Adipose tissue (tissue), 3 donors: ENCODE data around the gene CAND2. TPM values are rescaled to one million over a fixed set of nuclear protein-coding genes. Genes with fewer than 3 reads are reported as not detected.
"Not testable (repeated sequence)": the region's sequence is repeated elsewhere in the genome, so short reads cannot be mapped to it uniquely, and the experiment has no call there.

ENCODE experiments used
- H3K27ac ChIP-seq: one replicate; pipeline ENCODE4 v1.5.1; 2013; ENCODE audit warnings: low read depth, low read length
- WGBS, 3 donors: extraction: QIAGEN DNeasy Blood & Tissue Kit; methylation state at CpG; one replicate each; pipeline ENCODE4 v1.1.7; 2013; 5-methylcytosine and 5-hydroxymethylcytosine counted together
- polyA plus RNA-seq, 3 donors: library from polyadenylated mRNA; stranded (reverse); fragments of 200-250 nt; gene quantifications; one replicate each; pipeline ENCODE4 v1.2.3, GENCODE V29; 2013
- donor health status: healthy with polysubstance abuse.
- donor health status: Bipolar disorder and iron deficiency.
- donor health status: healthy.

The CAND2 gene
- polyA plus RNA-seq, 3 donors: 0.79 to 2.0 (median 1.1) TPM

DNA sequence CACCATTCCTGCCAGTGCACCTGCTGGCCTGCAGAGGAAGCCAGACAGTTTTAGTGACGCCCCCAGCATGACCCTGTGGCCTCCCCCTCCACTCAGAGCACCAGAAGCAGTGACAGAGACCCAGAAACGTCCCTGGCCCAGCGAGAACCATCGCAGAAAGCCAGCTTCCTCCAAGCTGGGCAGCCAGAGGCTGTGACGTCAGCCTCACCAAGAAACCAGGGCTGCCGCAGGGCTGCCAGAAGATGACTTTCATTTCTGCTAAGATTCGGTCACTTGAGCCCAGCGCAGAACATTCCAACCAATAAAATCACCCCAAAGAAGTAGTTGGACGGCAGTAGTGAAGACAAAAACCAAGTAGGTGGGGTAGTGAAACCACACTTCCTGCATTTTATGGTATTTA lies 74.5 kb downstream of the CAND2 start:
- no peak overlapping the region for H3K27ac ChIP-seq
- 43 to 70% (median 56%) methylated on average over 9 of the region's 9 CpGs for WGBS, 3 donors

DNA sequence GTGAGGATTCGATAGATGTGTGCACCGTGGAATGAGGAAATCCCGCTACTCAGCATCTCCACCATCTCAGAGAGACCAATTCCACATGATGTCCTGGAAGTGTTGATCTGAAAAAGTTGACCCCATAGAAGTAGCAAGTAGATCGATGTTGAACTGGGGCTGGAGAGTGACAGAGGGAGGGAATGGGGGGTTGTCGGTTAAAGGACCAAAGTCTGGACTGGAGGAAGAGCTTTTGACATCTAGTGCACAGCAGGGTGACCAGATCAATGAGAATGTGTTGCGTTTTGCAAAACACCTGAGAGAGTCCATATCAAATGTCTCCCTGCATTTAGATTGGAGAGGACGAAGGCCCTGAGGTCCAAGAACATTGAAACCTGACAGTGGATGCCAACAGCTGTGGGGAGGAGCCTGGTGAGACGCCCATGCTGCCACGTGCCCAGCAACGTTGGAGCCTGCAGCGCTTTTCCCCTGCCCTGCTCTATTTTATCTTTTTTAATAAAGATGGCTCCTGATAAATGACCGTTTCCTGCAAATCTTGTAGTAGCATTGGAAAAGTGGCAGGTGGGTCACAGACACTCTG lies 75.0 kb downstream of the CAND2 start:
- no peak overlapping the region for H3K27ac ChIP-seq
- WGBS, 3 donors: 75 to 82% (median 81%) methylated on average over 12 of the region's 12 CpGs

DNA sequence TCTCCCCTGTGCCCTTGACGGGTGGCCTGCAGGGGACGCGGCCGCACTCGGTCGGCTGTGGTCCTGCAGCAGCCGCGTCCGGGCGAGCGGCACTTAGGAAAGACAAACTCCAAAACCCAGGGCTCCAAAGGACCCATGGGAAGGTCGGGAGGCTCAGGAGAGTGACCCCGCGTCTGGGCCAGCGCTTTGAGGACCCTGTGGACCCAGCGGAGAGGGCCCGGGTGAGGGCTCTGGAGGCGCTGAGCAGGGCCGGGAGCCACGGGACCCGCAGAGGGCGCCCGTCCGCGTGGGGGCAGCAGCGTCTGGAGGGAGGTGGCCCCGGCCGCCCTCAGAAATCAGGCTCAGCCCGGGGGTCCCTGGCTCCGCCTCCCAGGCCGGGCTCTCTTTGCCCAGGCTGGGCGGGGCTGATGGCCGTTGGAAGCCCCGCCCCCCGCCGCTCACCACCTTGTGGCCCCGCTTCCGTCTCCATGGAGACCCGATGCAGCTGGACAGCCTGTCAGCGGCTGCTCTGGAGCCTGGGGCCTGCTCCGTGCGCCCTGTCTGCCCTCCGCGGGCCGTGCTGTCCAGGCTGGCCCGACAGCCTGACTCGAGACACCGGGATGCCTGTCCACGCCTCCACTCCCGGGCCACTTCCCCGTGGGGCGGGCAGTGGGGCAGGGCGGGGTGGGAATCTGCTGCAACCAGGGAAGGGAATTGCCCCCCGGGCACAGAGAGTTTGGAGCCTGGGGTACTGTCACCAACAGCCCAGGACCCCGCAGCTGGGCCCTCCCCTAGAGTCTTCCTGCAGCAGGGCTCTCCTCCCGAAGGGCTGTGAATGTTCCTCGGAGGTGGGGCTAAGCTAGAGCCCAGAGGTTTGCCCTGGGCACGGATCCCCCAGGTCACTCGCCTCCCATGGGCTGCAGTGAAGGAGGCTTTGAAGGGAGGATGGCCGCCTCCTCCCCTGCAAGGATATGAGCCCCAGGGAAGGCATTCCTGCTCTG lies 79.7 kb downstream of the CAND2 start:
- 25 to 29% (median 28%) methylated on average over 41 to 60 of the region's 60 CpGs for WGBS, 3 donors
- H3K27ac ChIP-seq: no peak overlapping the region

DNA sequence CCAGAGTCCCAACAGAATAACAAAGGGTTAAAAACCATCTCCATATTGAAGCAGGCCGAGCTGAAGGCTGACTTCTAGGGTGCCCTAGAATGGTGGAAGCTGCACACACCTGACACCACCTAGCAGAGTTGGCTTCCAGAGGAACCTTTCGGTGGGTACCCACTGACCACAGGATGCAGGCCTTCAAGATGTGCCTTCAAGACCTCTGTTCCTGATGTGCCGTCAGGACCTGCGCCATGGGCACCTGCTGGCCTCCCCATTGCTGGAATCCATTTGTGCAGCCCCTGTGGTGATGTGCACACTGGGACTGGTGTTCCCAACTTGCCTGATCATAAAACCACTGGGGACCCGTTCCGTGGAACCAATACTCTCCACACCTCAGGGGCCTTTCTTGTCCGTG lies 80.6 kb downstream of the CAND2 start:
- H3K27ac ChIP-seq: no peak overlapping the region
- WGBS, 3 donors: 91 to 95% (median 94%) methylated on average over 7 of the region's 7 CpGs

DNA sequence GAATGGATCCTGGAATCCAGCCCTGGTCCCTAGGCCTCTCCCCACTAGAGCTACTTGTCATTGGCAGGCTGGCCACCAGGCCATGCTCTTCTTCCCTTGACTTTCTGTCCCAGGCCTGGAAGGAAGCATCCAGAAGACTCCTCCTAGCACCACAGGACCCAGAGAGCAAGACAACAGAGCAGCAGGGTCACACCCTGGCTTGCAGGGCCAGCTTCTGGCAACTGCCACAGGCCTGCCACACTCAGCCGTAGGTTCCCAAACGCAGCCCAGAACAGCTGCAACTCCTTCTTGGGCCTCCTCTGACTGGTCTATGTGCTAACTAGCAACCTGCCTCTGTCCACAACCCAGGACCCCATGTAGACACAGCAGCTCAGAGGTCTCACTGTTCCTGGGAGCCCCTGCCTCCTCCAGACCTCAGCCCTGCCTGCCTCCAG lies 81.7 kb downstream of the CAND2 start:
- 55 to 86% (median 78%) methylated on average over 2 of the region's 2 CpGs for WGBS, 3 donors
- no peak overlapping the region for H3K27ac ChIP-seq

DNA sequence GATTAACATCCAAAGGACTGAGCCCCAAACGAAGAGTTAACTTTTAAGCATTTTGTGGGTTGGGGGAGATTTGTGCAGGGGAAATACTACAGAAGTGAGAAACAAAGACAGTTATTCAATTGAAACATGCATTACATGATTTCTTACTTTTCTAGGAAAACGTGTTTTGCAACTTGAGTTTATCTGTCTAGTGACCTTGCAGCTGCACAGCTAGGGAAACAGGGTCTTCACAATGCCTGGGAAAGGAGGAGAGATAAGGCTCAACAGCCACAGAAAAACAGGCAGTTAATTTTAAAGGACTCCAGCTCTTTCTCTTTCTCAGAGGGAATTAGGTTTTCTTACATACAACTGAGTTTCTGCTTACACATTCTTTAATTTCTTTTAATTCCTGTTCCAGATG lies 82.3 kb downstream of the CAND2 start:
- H3K27ac ChIP-seq: not testable (repeated sequence)
- WGBS, 3 donors: 38 to 70% (median 62%) methylated on average over 2 of the region's 2 CpGs

DNA sequence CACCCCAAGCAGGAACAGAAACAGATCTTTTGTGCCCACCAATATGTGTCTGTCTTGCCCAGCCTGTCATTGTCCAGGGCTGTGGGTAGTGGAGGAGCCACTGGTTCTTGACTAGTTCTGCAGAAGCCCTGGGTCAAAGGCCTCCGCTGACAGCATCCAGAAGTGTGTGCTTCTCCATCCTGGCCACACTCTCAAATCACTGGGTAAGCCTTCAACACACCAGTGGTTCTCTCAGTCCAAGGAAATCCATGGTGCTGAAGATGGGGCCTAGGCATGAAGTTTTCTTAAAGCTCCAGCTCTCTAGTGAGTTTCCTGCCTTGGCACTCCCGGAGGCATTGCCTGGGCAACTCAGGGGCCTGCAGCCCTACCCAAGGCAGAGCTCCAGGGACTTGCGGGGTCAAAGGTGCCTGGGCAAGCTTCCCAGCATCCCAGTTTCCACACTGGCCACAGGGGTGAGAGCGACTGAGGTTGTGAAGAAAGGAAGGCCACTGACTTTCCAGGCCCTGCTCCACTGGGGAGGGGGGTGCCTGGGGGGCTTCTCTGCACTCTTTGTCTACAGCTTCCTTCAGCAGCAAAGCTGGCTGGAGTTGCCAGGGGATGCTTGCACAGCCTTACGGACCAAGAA lies 82.8 kb downstream of the CAND2 start:
- no peak overlapping the region for H3K27ac ChIP-seq
- 86 to 92% (median 92%) methylated on average over 5 of the region's 5 CpGs for WGBS, 3 donors

DNA sequence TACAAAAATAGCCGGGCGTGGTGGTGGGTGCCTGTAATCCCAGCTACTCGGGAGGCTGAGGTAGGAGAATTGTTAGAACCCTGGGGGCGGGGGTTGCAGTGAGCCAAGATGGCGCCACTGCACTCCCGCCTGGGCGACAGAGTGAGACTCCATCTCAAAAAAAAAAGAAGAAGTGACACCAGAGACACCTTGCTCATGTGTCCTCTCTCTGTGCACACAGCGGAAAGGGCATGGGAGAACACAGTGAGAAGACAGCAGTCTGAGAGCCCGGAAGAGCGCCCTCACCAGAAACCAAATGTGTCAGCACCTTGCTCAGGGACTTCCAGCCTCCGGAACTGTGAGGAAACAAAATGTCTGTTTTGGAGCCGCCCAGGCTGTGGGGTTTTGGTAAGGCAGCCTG lies 85.4 kb downstream of the CAND2 start:
- H3K27ac ChIP-seq: not testable (repeated sequence)
- WGBS, 3 donors: 94 to 97% (median 96%) methylated on average over 12 of the region's 12 CpGs

DNA sequence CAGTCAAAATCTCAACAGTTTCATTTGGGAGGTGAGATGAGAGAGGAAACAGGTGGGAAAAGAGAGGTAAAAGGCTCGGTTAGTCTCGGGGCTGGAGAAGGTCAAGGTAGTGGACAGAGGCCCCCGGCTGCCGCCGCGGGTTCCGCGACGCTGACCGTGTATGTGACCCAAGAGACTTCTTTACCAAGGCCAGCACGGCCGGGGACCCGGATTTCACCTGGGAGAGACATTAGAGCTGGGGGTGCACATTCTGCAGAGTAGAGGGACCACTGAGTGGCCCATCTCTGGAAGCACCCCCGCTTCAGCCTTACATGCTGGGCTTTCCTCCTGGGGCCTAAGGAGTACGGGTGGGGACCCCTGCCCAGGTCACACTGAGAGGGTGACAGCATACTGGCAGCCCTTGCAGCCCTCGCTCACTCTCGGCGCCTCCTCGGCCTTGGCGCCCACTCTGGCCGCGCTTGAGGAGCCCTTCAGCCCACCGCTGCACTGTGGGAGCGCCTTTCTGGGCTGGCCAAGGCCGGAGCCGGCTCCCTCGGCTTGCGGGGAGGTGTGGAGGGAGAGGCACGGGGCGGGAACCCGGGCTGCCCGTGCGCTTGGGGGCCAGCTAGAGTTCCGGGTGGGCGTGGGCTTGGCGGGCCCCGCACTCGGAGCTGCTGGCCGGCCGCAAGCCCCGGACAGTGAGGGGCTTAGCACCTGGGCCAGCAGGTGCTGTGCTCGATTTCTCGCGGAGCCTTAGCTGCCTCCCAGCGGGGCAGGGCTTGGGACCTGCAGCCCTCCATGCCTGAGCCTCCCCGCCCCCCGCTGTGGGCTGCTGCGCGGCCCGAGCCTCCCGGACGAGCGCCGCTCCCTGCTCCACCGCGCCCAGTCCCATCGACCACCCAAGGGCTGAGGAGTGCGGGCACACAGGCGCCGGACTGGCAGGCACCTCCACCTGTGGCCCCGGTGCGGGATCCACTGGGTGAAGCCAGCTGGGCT lies 86.1 kb downstream of the CAND2 start:
- 91 to 94% (median 93%) methylated on average over 46 to 62 of the region's 62 CpGs for WGBS, 3 donors

DNA sequence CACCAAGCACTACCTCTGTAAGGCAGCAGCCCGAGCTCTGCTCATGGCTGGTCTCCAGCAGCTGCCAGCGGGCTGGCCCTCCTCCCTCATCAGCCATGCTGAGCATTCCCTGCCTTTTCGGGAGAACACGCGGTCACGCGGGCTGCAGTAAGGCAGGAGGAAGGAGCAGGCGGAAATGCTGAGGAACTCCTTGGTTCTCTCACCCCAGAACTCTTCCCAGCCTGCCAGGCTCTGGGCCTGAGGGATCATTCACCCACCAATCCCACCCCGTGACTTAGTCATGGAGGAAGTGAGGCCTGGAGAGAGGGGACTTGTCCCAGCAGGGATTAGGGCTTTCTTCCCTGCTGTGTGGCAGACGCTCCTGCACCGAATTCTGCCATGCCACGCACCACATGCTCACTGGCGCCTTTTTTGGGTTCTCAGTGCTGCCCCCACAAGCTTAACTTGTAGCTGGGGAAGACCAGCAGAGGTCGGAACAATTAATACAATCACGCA lies 87.8 kb downstream of the CAND2 start:
- no peak overlapping the region for H3K27ac ChIP-seq
- 75 to 91% (median 76%) methylated on average over 15 of the region's 15 CpGs for WGBS, 3 donors

More for the DNA sequence above, 86.1 kb downstream of the CAND2 start:
- no peak overlapping the region for H3K27ac ChIP-seq

Other genes starting within 250 kb of the CAND2 start
- 10 to 100 TPM; 16.0 to 18.1 (median 17.9) TPM for gene MKRN2, start 239.6 kb upstream of the CAND2 start, polyA plus RNA-seq
- 10 to 100 TPM; 36.4 to 57.0 (median 42.4) TPM for gene RAF1, start 132.6 kb upstream of the CAND2 start, polyA plus RNA-seq
- gene TMEM40, start 37.4 kb upstream of the CAND2 start, polyA plus RNA-seq: under 1 TPM in 1 of 3 donors, not detected in 2; 0.76 TPM
- gene RPL32, start 44.9 kb downstream of the CAND2 start, polyA plus RNA-seq: 1,000 to 10,000 TPM; 1,949 to 3,304 (median 2,810) TPM